ENCODE measurements around the gene TMEM41B.
"Not testable (repeated sequence)": the region's sequence is repeated elsewhere in the genome, so short reads cannot be mapped to it uniquely, and the experiment has no call there.

Gene TMEM41B

GRCh38 chr11:9304178-9304577 lies 10.2 kb downstream of the TMEM41B start:
- no peak for DNase-seq (ENCODE audit: low read depth)

- no peak for DNase-seq (ENCODE audit: low read depth)
Measured at GRCh38 chr11:9302448-9302847, 11.9 kb downstream of the TMEM41B start.

- no peak for DNase-seq (ENCODE audit: low read depth)
Measured at GRCh38 chr11:9301720-9302119, 12.7 kb downstream of the TMEM41B start.

GRCh38 chr11:9293646-9294045 lies 20.7 kb downstream of the TMEM41B start:
- DNase-seq (ENCODE audit: low read depth): no peak

GRCh38 chr11:9285850-9286587 lies 28.4 kb downstream of the TMEM41B start:
- no peak for DNase-seq (ENCODE audit: low read depth)

- DNase-seq (ENCODE audit: low read depth): peak; percentile 38
Measured at GRCh38 chr11:9280655-9281301, 33.6 kb downstream of the TMEM41B start.

- DNase-seq (ENCODE audit: low read depth): no peak
Measured at GRCh38 chr11:9277176-9277575, 37.2 kb downstream of the TMEM41B start.

GRCh38 chr11:9276571-9276970 lies 37.8 kb downstream of the TMEM41B start:
- no peak for DNase-seq (ENCODE audit: low read depth)

GRCh38 chr11:9274499-9275258 lies 39.7 kb downstream of the TMEM41B start:
- no peak for DNase-seq (ENCODE audit: low read depth)

GRCh38 chr11:9273376-9274336 lies 40.7 kb downstream of the TMEM41B start:
- DNase-seq (ENCODE audit: low read depth): no peak

GRCh38 chr11:9269492-9270013 lies 44.8 kb downstream of the TMEM41B start:
- no peak for DNase-seq (ENCODE audit: low read depth)

GRCh38 chr11:9267680-9268079 lies 46.7 kb downstream of the TMEM41B start:
- DNase-seq (ENCODE audit: low read depth): no peak

- DNase-seq (ENCODE audit: low read depth): no peak
Measured at GRCh38 chr11:9266926-9267325, 47.5 kb downstream of the TMEM41B start.

GRCh38 chr11:9266132-9266736 lies 48.2 kb downstream of the TMEM41B start:
- DNase-seq (ENCODE audit: low read depth): no peak

GRCh38 chr11:9265211-9266131 lies 48.9 kb downstream of the TMEM41B start, which contains the start of gene DENND5A:
Gene DENND5A (minus strand): TSS chr11:9265350. CDS start chr11:9265069, 281 bp downstream.
- peak; percentile 74 for DNase-seq (ENCODE audit: low read depth)

GRCh38 chr11:9264316-9265210 lies 49.8 kb downstream of the TMEM41B start:
- peak; percentile 74 for DNase-seq (ENCODE audit: low read depth)

GRCh38 chr11:9263840-9264315 lies 50.5 kb downstream of the TMEM41B start:
- DNase-seq (ENCODE audit: low read depth): peak; percentile 27

GRCh38 chr11:9260838-9261146 lies 53.6 kb downstream of the TMEM41B start:
- not testable (repeated sequence) for DNase-seq (ENCODE audit: low read depth)
